Right lobe of liver (tissue), 6 donors: ENCODE measurements around the gene SLC45A1. TPM values are rescaled to one million over a fixed set of nuclear protein-coding genes. Genes with fewer than 3 reads are reported as not detected.

Source experiments
- ATAC-seq, 4 donors: fragments of 200-7000 bp; cut with Tn5 transposase; one replicate each; pipeline ENCODE4 v1.9.1; 2020; ENCODE audit warnings: mild to moderate bottlenecking in 4 of 4, moderate library complexity in 4 of 4
- DNase-seq, 3 donors: peaks; one replicate each; pipeline ENCODE4 v3.0.0-alpha.2; 2020
- H3K27ac ChIP-seq, 3 donors: fragments of 200-600 bp; one replicate each; pipeline ENCODE4 v1.8.0; 2022
- H3K27me3 ChIP-seq, 2 donors: fragments of 200-600 bp; one replicate each; pipeline ENCODE4 v1.8.0; 2022
- H3K36me3 ChIP-seq, 4 donors: fragments of 200-600 bp; sonication (generic) in 1 of 4; one replicate each; pipeline versions ENCODE4 v1.5.1 to v1.8.0; 2017 to 2022; ENCODE audit warnings: control low read depth in 1 of 4
- H3K4me1 ChIP-seq, 4 donors: fragments of 200-600 bp; sonication (generic) in 1 of 4; one replicate each; pipeline versions ENCODE4 v1.5.1 to v1.8.0; 2017 to 2022; ENCODE audit warnings: control low read depth in 1 of 4
- H3K4me3 ChIP-seq, 3 donors: fragments of 200-600 bp; one replicate each; pipeline ENCODE4 v1.8.0; 2022
- H3K9me3 ChIP-seq, 4 donors: fragments of 200-600 bp; sonication (generic) in 1 of 4; one replicate each; pipeline versions ENCODE4 v1.5.1 to v1.8.0; 2017 to 2022; ENCODE audit warnings: control low read depth in 1 of 4
- CTCF ChIP-seq, 4 donors: fragments of 200-600 bp in 3 of 4; fragments of 450-650 bp in 1 of 4; IDR thresholded peaks; one replicate each; pipeline versions ENCODE4 v1.5.1 to v1.8.0; 2016 to 2022; ENCODE audit warnings: antibody characterized with exemption in 4 of 4, mild to moderate bottlenecking in 2 of 4
- POLR2A ChIP-seq: fragments of 450-650 bp; IDR thresholded peaks from one replicate; pipeline ENCODE4 v1.6.1; 2017; ENCODE audit warnings: antibody characterized with exemption, mild to moderate bottlenecking
- WGBS: methylation state at CpG from one replicate; pipeline ENCODE4 v1.1.6; 2018; ENCODE audit warnings: low coverage, low lambda C conversion rate; ENCODE audit not compliant: insufficient coverage; ENCODE audit errors: missing lambda C conversion rate; 5-methylcytosine and 5-hydroxymethylcytosine counted together
- intact Hi-C, 2 donors: fragments of 100-400 bp; cut with DNase I; formaldehyde crosslinking; loops; one replicate each; pipeline versions ENCODE4 v1.11.2 to v1.14.1; 2022
- total RNA-seq, 6 experiments: library from RNA; depleted of rRNA in 2 of 6; stranded (reverse); fragments of >200 nt in 2 of 6; fragmentation: NEBNext Ultra II Directional in 3 of 6; extraction: Animal tissue kit (Norgen Biotek cat#: 25700) in 3 of 6; gene quantifications; one replicate each; pipeline versions ENCODE4 v1.1.0 to v1.2.4, GENCODE V29; 2016 to 2023
- donor health status: DM: no; HTN: yes; CAD: no.
- donor health status: DM: no; HTN: no; CAD: no.
- donor health status: DM: no; HTN: no; CAD: no.
- donor health status: DM: no; HTN: yes; CAD: no.
- donor health status: DM: no; HTN: yes; CAD: no.

The SLC45A1 gene
- total RNA-seq, 6 experiments from 2014 or later = 0.13 to 0.53 (median 0.25) TPM; not detected in 1

DNA sequence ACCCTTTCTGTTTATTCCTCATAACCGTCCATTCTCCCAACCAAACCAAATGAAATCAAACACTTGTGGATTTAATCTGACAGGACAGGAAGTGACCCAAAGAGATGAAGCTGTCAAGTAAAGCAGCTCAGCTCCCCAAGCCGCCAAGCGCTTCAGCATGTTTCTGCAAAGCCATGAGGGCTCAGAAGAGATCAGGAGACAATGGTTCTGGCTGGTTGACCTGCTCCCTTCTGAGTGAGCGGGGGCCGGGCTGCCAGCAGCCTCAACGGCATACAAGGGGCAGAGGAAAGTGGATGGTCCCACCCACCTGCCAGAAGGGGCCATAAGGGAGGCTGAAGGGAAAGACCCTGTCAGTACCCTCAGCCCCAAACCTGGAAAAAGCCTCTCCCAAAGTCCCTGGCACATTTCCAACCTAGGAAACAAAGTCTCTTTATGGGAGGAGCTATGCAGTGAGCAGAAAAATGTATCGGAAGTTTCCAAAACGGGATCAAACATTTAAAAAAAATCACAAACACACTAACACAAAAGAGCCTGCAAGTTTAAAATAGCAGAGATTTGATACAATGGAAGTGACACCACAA, 45.4 kb downstream of the SLC45A1 start:
- ATAC-seq (no peak), DNase-seq (no peak)
- Histone ChIP-seq H3K27ac (peak overlapping the region in 1 of 3 donors; percentile 29), H3K9me3 (no peaks in the 10 kb centered on the region), H3K4me3 (no peak overlapping the region), H3K36me3 (peaks cover 0 to 70% (median 34%) of the 10 kb centered on the region in 4 donors), H3K27me3 (no peaks in the 10 kb centered on the region), H3K4me1 (peaks cover 0 to 38% (median 15%) of the 10 kb centered on the region in 4 donors)
- no peak for TF ChIP-seq POLR2A
- TF ChIP-seq CTCF (IDR thresholded peaks at IDR 0.05) = no peak
- 54% methylated on average over 7 of the region's 8 CpGs for WGBS
- intact Hi-C loops = no loop called here

DNA sequence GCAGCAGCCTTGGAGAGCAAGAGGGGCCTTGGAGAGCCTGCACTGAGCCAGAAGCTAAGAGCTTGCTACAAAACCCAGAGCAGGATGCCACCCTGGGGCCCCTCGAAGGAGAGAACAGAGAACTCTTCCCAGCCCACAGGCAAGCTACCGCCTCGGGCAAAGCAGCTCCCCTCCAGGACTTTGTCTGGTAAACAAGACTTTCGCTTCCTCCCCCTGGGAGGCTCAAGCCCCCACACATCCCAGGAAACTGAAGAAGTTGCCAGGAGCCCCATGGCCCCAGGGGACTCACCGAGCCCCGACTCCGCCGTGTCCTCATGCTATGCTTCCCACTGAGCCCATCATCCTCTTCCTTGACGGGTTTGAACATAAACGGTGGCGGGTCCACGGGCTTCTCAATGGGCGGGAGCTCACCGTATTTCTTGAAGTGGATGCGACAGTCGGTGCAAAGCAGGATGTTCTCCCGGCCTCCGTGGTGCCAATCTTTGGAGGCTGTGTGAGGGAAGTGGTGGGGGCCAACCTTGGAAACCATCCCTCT, 45.9 kb downstream of the SLC45A1 start:
- Histone ChIP-seq H3K27ac (peak overlapping the region in 1 of 3 donors; percentile 29), H3K27me3 (no peaks in the 10 kb centered on the region), H3K4me3 (no peak overlapping the region), H3K36me3 (peaks cover 0 to 64% (median 32%) of the 10 kb centered on the region in 4 donors), H3K4me1 (peaks cover 0 to 43% (median 18%) of the 10 kb centered on the region in 4 donors), H3K9me3 (no peaks in the 10 kb centered on the region)
- 64% methylated on average over 6 of the region's 18 CpGs for WGBS
- intact Hi-C loops = no loop called here
- ATAC-seq (no peak), DNase-seq (no peak)
- TF ChIP-seq POLR2A (no peak), CTCF (IDR thresholded peaks at IDR 0.05) (no peak)

- 83% methylated on average over 17 of the region's 29 CpGs for WGBS
- DNase-seq (no peak), ATAC-seq (peak in 1 of 4 donors; percentile 18)
- H3K27ac ChIP-seq = no peak overlapping the region
- TF ChIP-seq POLR2A (no peak), CTCF (IDR thresholded peaks at IDR 0.05) (no peak)
- peaks cover 0 to 55% (median 26%) of the 10 kb centered on the region in 4 donors for H3K36me3 ChIP-seq
- H3K27me3 ChIP-seq = no peaks in the 10 kb centered on the region
- intact Hi-C loops = no loop called here
- no peaks in the 10 kb centered on the region for H3K9me3 ChIP-seq
- no peak overlapping the region for H3K4me3 ChIP-seq
- H3K4me1 ChIP-seq = peaks cover 0 to 53% (median 21%) of the 10 kb centered on the region in 4 donors
Observed at GRCh38 chr1:8364528-8365442, 46.9 kb downstream of the SLC45A1 start.

GRCh38 chr1:8365661-8366362, 47.9 kb downstream of the SLC45A1 start:
- intact Hi-C loops = no loop called here
- Histone ChIP-seq H3K4me3 (no peak overlapping the region), H3K36me3 (peaks cover 0 to 52% (median 22%) of the 10 kb centered on the region in 4 donors), H3K27me3 (no peaks in the 10 kb centered on the region), H3K9me3 (no peaks in the 10 kb centered on the region), H3K27ac (no peak overlapping the region), H3K4me1 (peaks cover 0 to 59% (median 26%) of the 10 kb centered on the region in 4 donors)
- TF ChIP-seq CTCF (IDR thresholded peaks at IDR 0.05) (no peak), POLR2A (no peak)
- no peak for DNase-seq
- WGBS = 98% methylated on average over 6 of the region's 24 CpGs
- no peak for ATAC-seq
